ENCODE measurements around the gene SYT3.

SYT3 gene, protein sequence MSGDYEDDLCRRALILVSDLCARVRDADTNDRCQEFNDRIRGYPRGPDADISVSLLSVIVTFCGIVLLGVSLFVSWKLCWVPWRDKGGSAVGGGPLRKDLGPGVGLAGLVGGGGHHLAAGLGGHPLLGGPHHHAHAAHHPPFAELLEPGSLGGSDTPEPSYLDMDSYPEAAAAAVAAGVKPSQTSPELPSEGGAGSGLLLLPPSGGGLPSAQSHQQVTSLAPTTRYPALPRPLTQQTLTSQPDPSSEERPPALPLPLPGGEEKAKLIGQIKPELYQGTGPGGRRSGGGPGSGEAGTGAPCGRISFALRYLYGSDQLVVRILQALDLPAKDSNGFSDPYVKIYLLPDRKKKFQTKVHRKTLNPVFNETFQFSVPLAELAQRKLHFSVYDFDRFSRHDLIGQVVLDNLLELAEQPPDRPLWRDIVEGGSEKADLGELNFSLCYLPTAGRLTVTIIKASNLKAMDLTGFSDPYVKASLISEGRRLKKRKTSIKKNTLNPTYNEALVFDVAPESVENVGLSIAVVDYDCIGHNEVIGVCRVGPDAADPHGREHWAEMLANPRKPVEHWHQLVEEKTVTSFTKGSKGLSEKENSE

DNA sequence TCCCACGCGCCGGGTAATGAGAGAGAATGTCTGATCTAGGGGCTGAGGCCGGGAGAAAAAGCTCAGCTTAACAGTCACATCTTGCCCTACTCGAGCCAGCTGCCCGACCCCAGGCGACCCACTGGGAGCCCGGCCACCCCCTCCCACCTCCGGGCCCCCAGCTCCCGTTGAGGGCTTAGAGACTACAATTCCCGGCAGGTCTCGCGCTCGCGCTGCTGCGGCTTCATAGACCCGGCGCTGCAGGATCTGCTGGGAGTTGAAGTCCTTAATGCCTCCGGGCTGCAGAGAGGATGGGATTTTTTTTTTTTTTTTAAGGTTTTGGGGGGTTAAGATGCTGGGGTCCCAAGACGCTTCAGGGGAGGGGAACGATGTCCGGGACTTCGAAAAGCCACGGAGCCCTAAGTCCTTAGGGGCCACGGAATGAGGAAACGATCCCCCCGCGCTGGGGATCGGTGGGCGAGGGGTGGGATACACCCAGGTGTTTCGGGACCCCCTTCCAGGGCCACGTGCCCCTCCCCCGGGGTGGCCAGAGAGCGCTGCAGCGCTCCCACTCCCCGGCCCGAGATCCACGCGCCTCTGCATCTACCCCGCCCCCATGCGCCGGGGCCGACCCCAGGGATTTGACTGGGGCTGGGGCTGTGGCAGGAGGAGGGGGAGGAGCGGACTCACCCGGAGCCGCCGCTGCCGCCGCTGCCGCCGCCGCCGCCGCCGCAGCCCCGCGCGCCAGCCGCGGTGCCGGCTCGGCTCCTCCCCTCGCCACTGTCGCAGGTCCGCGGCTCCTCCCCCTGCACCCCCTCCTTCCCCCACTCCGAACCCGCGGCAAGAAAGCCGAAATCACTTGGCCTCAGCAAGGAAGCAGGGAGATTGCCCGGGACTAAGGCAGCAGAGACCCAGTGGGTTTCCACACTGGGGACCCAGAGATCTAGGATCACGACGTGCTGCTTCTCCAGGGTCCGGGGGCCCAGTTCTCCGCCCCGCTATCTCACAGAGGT, at the start of gene SYT3:
SYT3 (minus strand) TSS at position 761 of the 992 bp plus-strand sequence. CDS start 2,470 bp downstream, outside the sequence.
- Histone ChIP-seq H3K36me3 (ENCODE audit: insufficient read depth, low read length) (no peaks in the 10 kb centered on the region), H2AFZ (ENCODE audit: low read depth, low read length) (peak within 1 kb of the TSS; percentile 75), H3K4me1 (ENCODE audit: insufficient read depth, low read length) (peaks cover 4% of the 10 kb centered on the region), H3K9me3 (ENCODE audit: low read length) (no peaks in the 10 kb centered on the region), H3K27me3 (ENCODE audit: insufficient read depth, low read length) (peaks cover 25% of the 10 kb centered on the region), H3K4me3 (ENCODE audit: low read length) (peak within 1 kb of the TSS; percentile 55)

GRCh38 chr19:50688766-50689165, 49.1 kb upstream of the SYT3 start:
- H3K4me3 ChIP-seq (ENCODE audit: low read length): no peak overlapping the region
- no peaks in the 10 kb centered on the region for H3K27me3 ChIP-seq (ENCODE audit: insufficient read depth, low read length)
- H3K4me1 ChIP-seq (ENCODE audit: insufficient read depth, low read length): peaks cover 14% of the 10 kb centered on the region
- no peak overlapping the region for H2AFZ ChIP-seq (ENCODE audit: low read depth, low read length)
- no peaks in the 10 kb centered on the region for H3K9me3 ChIP-seq (ENCODE audit: low read length)
- no peaks in the 10 kb centered on the region for H3K36me3 ChIP-seq (ENCODE audit: insufficient read depth, low read length)

- Histone ChIP-seq H3K9me3 (ENCODE audit: low read length) (no peaks in the 10 kb centered on the region), H3K4me1 (ENCODE audit: insufficient read depth, low read length) (no peaks in the 10 kb centered on the region), H2AFZ (ENCODE audit: low read depth, low read length) (no peak overlapping the region), H3K4me3 (ENCODE audit: low read length) (no peak overlapping the region), H3K27me3 (ENCODE audit: insufficient read depth, low read length) (no peaks in the 10 kb centered on the region), H3K36me3 (ENCODE audit: insufficient read depth, low read length) (no peaks in the 10 kb centered on the region)
Observed at GRCh38 chr19:50686310-50687032, 46.8 kb upstream of the SYT3 start.

- Histone ChIP-seq H3K9me3 (ENCODE audit: low read length) (no peaks in the 10 kb centered on the region), H3K4me1 (ENCODE audit: insufficient read depth, low read length) (no peaks in the 10 kb centered on the region), H3K36me3 (ENCODE audit: insufficient read depth, low read length) (no peaks in the 10 kb centered on the region), H3K27me3 (ENCODE audit: insufficient read depth, low read length) (no peaks in the 10 kb centered on the region), H2AFZ (ENCODE audit: low read depth, low read length) (no peak overlapping the region), H3K4me3 (ENCODE audit: low read length) (no peak overlapping the region)
Observed at GRCh38 chr19:50679177-50680125, 39.8 kb upstream of the SYT3 start.

GRCh38 chr19:50678323-50678722, 38.6 kb upstream of the SYT3 start:
- Histone ChIP-seq H3K27me3 (ENCODE audit: insufficient read depth, low read length) (no peaks in the 10 kb centered on the region), H3K4me3 (ENCODE audit: low read length) (no peak overlapping the region), H3K4me1 (ENCODE audit: insufficient read depth, low read length) (no peaks in the 10 kb centered on the region), H3K36me3 (ENCODE audit: insufficient read depth, low read length) (no peaks in the 10 kb centered on the region), H3K9me3 (ENCODE audit: low read length) (no peaks in the 10 kb centered on the region), H2AFZ (ENCODE audit: low read depth, low read length) (no peak overlapping the region)

DNA sequence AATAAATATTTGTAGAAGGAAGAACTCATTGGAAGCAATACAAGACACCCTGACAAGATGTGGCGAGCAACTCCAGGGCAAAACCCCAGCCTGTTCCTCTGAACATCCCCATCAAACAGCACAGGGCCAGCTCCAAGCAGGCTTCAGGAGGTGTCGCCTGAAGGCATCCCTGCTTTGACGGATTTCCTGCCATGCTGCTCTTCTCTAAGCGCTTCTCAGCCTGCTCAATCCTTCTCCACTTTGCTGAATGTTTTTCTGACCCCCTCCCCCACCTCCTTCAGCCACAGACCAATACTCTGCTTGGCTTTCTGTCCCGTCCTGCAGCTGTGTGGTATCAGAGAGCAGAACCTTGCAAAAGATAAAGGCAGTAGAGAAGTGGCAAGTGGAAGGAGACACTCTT, 38.0 kb upstream of the SYT3 start:
- H3K4me1 ChIP-seq (ENCODE audit: insufficient read depth, low read length): no peaks in the 10 kb centered on the region
- H2AFZ ChIP-seq (ENCODE audit: low read depth, low read length): no peak overlapping the region
- H3K36me3 ChIP-seq (ENCODE audit: insufficient read depth, low read length): no peaks in the 10 kb centered on the region
- H3K9me3 ChIP-seq (ENCODE audit: low read length): no peaks in the 10 kb centered on the region
- no peak overlapping the region for H3K4me3 ChIP-seq (ENCODE audit: low read length)
- H3K27me3 ChIP-seq (ENCODE audit: insufficient read depth, low read length): no peaks in the 10 kb centered on the region

DNA sequence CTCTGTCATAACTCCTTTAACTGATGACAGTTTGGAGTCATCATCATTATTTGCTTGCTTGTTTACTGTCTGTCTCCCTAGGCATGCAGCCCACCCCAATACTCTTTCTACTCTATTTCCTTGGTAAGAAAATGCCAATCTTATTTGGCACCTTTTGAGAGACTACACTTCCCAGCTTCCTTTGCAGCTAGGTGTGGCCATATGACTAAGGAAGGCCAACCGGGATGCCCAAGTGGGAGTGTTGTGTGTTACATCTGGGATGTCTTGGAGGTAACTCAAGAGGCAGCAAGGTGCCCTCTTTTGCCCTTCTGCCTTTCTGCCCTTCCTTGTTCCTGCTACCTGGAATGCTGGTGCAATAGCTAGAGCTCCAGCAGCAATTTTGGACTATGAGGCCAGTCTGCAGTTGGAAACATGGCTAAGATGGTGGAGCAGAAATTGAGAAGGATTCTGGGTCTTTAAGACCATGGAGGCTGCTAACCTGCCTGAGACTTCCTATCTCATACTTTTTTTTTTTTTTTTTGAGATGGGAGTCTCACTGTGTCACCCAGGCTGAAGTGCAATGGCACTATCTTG, 37.0 kb upstream of the SYT3 start:
- H3K4me3 ChIP-seq (ENCODE audit: low read length): no peak overlapping the region
- H3K36me3 ChIP-seq (ENCODE audit: insufficient read depth, low read length): no peaks in the 10 kb centered on the region
- no peak overlapping the region for H2AFZ ChIP-seq (ENCODE audit: low read depth, low read length)
- no peaks in the 10 kb centered on the region for H3K4me1 ChIP-seq (ENCODE audit: insufficient read depth, low read length)
- H3K9me3 ChIP-seq (ENCODE audit: low read length): no peaks in the 10 kb centered on the region
- H3K27me3 ChIP-seq (ENCODE audit: insufficient read depth, low read length): no peaks in the 10 kb centered on the region

- Histone ChIP-seq H2AFZ (ENCODE audit: low read depth, low read length) (no peak overlapping the region), H3K36me3 (ENCODE audit: insufficient read depth, low read length) (no peaks in the 10 kb centered on the region), H3K9me3 (ENCODE audit: low read length) (no peaks in the 10 kb centered on the region), H3K4me1 (ENCODE audit: insufficient read depth, low read length) (no peaks in the 10 kb centered on the region), H3K27me3 (ENCODE audit: insufficient read depth, low read length) (no peaks in the 10 kb centered on the region), H3K4me3 (ENCODE audit: low read length) (no peak overlapping the region)
Observed at GRCh38 chr19:50673118-50673517, 33.4 kb upstream of the SYT3 start.

DNA sequence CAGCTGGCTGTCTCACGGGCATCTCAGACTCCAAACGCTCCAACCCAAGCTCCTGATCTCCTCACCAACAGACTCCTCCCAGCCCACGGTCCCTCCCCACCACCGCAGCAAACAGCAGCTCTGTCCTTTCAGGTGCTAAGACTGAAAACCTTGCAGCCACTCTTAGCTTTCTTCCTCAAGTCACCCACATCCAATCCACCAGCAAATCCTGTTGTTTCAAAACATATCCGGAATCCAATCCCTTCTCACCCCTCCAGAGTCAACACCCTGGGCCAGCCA, 30.4 kb upstream of the SYT3 start:
- no peaks in the 10 kb centered on the region for H3K27me3 ChIP-seq (ENCODE audit: insufficient read depth, low read length)

GRCh38 chr19:50669302-50670101, 29.8 kb upstream of the SYT3 start:
- Histone ChIP-seq H3K36me3 (ENCODE audit: insufficient read depth, low read length) (no peaks in the 10 kb centered on the region), H3K4me1 (ENCODE audit: insufficient read depth, low read length) (no peaks in the 10 kb centered on the region), H3K9me3 (ENCODE audit: low read length) (no peaks in the 10 kb centered on the region), H2AFZ (ENCODE audit: low read depth, low read length) (no peak overlapping the region), H3K27me3 (ENCODE audit: insufficient read depth, low read length) (no peaks in the 10 kb centered on the region), H3K4me3 (ENCODE audit: low read length) (no peak overlapping the region)

More for the DNA sequence above, 30.4 kb upstream of the SYT3 start:
- H3K9me3 ChIP-seq (ENCODE audit: low read length): no peaks in the 10 kb centered on the region
- no peak overlapping the region for H3K4me3 ChIP-seq (ENCODE audit: low read length)
- H3K4me1 ChIP-seq (ENCODE audit: insufficient read depth, low read length): no peaks in the 10 kb centered on the region
- H3K36me3 ChIP-seq (ENCODE audit: insufficient read depth, low read length): no peaks in the 10 kb centered on the region
- H2AFZ ChIP-seq (ENCODE audit: low read depth, low read length): no peak overlapping the region

GRCh38 chr19:50668879-50669278, 29.2 kb upstream of the SYT3 start:
- Histone ChIP-seq H3K4me3 (ENCODE audit: low read length) (no peak overlapping the region), H3K36me3 (ENCODE audit: insufficient read depth, low read length) (no peaks in the 10 kb centered on the region), H3K4me1 (ENCODE audit: insufficient read depth, low read length) (no peaks in the 10 kb centered on the region), H3K27me3 (ENCODE audit: insufficient read depth, low read length) (no peaks in the 10 kb centered on the region), H3K9me3 (ENCODE audit: low read length) (peaks cover 2% of the 10 kb centered on the region), H2AFZ (ENCODE audit: low read depth, low read length) (no peak overlapping the region)
